ENCODE results near the gene CREB5. TPM values are rescaled to one million over a fixed set of nuclear protein-coding genes. Genes with fewer than 3 reads are reported as not detected.

CREB5 gene
- total RNA-seq, 1 experiment from 2014 or later: 1.3 TPM

GRCh38 chr7:28427236-28427635 lies 14.9 kb downstream of the CREB5 start:
- no peak for ATAC-seq
- Mint-ChIP-seq H3K27ac (no peak overlapping the region), H3K36me3 (no peaks in the 10 kb centered on the region), H3K9me3 (no peaks in the 10 kb centered on the region), H3K4me1 (peaks cover 19% of the 10 kb centered on the region), H3K4me3 (no peak overlapping the region), H3K27me3 (ENCODE audit: low read depth) (no peaks in the 10 kb centered on the region)
- CTCF ChIA-PET: no interaction called here
- POLR2A ChIA-PET: no interaction called here
- no peak for DNase-seq (ENCODE audit: low spot score)
- TF ChIP-seq SP1 (CRISPR knock-in tag; conservative IDR thresholded peaks at IDR 0.05) (no peak), CREB1 (CRISPR knock-in tag; IDR thresholded peaks at IDR 0.05) (no peak), JAZF1 (CRISPR knock-in tag; IDR thresholded peaks at IDR 0.05) (no peak), KAT7 (CRISPR knock-in tag; IDR thresholded peaks at IDR 0.05; ENCODE audit: borderline replicate concordance) (no peak), ATF1 (CRISPR knock-in tag; IDR thresholded peaks at IDR 0.05) (no peak), OVOL2 (CRISPR knock-in tag; IDR thresholded peaks at IDR 0.05; ENCODE audit: borderline replicate concordance) (no peak), TEAD1 (CRISPR knock-in tag; IDR thresholded peaks at IDR 0.05) (no peak), NR1H2 (CRISPR knock-in tag; IDR thresholded peaks at IDR 0.05) (no peak), ATF6 (CRISPR knock-in tag; IDR thresholded peaks at IDR 0.05) (no peak), SMAD4 (CRISPR knock-in tag; IDR thresholded peaks at IDR 0.05) (no peak), CBFB (CRISPR knock-in tag; IDR thresholded peaks at IDR 0.05; ENCODE audit: low read depth) (no peak), FOXJ3 (CRISPR knock-in tag; IDR thresholded peaks at IDR 0.05; ENCODE audit: borderline replicate concordance) (no peak), ZNF423 (CRISPR knock-in tag; IDR thresholded peaks at IDR 0.05) (no peak), JUN (CRISPR knock-in tag; IDR thresholded peaks at IDR 0.05) (no peak)
- TF ChIP-seq, protein P1, sequence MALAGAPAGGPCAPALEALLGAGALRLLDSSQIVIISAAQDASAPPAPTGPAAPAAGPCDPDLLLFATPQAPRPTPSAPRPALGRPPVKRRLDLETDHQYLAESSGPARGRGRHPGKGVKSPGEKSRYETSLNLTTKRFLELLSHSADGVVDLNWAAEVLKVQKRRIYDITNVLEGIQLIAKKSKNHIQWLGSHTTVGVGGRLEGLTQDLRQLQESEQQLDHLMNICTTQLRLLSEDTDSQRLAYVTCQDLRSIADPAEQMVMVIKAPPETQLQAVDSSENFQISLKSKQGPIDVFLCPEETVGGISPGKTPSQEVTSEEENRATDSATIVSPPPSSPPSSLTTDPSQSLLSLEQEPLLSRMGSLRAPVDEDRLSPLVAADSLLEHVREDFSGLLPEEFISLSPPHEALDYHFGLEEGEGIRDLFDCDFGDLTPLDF (CRISPR knock-in tag; IDR thresholded peaks at IDR 0.05): no peak
- TF ChIP-seq, protein P2, sequence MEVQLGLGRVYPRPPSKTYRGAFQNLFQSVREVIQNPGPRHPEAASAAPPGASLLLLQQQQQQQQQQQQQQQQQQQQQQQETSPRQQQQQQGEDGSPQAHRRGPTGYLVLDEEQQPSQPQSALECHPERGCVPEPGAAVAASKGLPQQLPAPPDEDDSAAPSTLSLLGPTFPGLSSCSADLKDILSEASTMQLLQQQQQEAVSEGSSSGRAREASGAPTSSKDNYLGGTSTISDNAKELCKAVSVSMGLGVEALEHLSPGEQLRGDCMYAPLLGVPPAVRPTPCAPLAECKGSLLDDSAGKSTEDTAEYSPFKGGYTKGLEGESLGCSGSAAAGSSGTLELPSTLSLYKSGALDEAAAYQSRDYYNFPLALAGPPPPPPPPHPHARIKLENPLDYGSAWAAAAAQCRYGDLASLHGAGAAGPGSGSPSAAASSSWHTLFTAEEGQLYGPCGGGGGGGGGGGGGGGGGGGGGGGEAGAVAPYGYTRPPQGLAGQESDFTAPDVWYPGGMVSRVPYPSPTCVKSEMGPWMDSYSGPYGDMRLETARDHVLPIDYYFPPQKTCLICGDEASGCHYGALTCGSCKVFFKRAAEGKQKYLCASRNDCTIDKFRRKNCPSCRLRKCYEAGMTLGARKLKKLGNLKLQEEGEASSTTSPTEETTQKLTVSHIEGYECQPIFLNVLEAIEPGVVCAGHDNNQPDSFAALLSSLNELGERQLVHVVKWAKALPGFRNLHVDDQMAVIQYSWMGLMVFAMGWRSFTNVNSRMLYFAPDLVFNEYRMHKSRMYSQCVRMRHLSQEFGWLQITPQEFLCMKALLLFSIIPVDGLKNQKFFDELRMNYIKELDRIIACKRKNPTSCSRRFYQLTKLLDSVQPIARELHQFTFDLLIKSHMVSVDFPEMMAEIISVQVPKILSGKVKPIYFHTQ (CRISPR knock-in tag; IDR thresholded peaks at IDR 0.05): no peak

GRCh38 chr7:28430616-28431015 lies 18.3 kb downstream of the CREB5 start:
- no peak overlapping the region for H3K4me3 Mint-ChIP-seq
- H3K36me3 Mint-ChIP-seq: no peaks in the 10 kb centered on the region
- ATAC-seq (no peak), DNase-seq (ENCODE audit: low spot score) (no peak)
- ChIA-PET CTCF (no interaction called here), POLR2A (no interaction called here)
- H3K27ac Mint-ChIP-seq: no peak overlapping the region
- no peaks in the 10 kb centered on the region for H3K27me3 Mint-ChIP-seq (ENCODE audit: low read depth)
- peaks cover 48% of the 10 kb centered on the region for H3K4me1 Mint-ChIP-seq
- H3K9me3 Mint-ChIP-seq: no peaks in the 10 kb centered on the region
- TF ChIP-seq USF2 (CRISPR knock-in tag; IDR thresholded peaks at IDR 0.05): no peak
- no peak for TF ChIP-seq NR2C2 (CRISPR knock-in tag; IDR thresholded peaks at IDR 0.05)
- no peak for TF ChIP-seq ESRRA (CRISPR knock-in tag; IDR thresholded peaks at IDR 0.05; ENCODE audit: borderline replicate concordance)
- TF ChIP-seq, protein P3, sequence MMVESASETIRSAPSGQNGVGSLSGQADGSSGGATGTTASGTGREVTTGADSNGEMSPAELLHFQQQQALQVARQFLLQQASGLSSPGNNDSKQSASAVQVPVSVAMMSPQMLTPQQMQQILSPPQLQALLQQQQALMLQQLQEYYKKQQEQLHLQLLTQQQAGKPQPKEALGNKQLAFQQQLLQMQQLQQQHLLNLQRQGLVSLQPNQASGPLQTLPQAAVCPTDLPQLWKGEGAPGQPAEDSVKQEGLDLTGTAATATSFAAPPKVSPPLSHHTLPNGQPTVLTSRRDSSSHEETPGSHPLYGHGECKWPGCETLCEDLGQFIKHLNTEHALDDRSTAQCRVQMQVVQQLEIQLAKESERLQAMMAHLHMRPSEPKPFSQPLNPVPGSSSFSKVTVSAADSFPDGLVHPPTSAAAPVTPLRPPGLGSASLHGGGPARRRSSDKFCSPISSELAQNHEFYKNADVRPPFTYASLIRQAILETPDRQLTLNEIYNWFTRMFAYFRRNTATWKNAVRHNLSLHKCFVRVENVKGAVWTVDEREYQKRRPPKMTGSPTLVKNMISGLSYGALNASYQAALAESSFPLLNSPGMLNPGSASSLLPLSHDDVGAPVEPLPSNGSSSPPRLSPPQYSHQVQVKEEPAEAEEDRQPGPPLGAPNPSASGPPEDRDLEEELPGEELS (CRISPR knock-in tag; IDR thresholded peaks at IDR 0.05): no peak
- TF ChIP-seq TP53 (CRISPR knock-in tag; IDR thresholded peaks at IDR 0.05): no peak
- TF ChIP-seq ZBTB21 (CRISPR knock-in tag; IDR thresholded peaks at IDR 0.05; ENCODE audit: borderline replicate concordance): no peak
- TF ChIP-seq, protein P1 (CRISPR knock-in tag; IDR thresholded peaks at IDR 0.05): no peak
